T1000 (cell line): Measurements from ENCODE around the gene MMP26.

Experiments
- DNase-seq: peaks from one replicate; lab custom pipeline; 2025; ENCODE audit warnings: mixed read lengths; lab: John Stamatoyannopoulos, UW

Gene MMP26

GRCh38 chr11:4704054-4704789, at the start of gene MMP26:
Gene MMP26 (plus strand): TSS chr11:4704784.
- no peak for DNase-seq

GRCh38 chr11:4658629-4659445, 45.7 kb upstream of the MMP26 start:
- no peak for DNase-seq

- no peak for DNase-seq
Measured at GRCh38 chr11:4662876-4663275, 41.7 kb upstream of the MMP26 start.

- DNase-seq: no peak
Measured at GRCh38 chr11:4664183-4664582, 40.4 kb upstream of the MMP26 start.

- DNase-seq: no peak
Measured at GRCh38 chr11:4664786-4665185, 39.8 kb upstream of the MMP26 start.

GRCh38 chr11:4665424-4665823, 39.2 kb upstream of the MMP26 start:
- DNase-seq: no peak

- no peak for DNase-seq
Measured at GRCh38 chr11:4671741-4672140, 32.8 kb upstream of the MMP26 start.

- no peak for DNase-seq
Measured at GRCh38 chr11:4672470-4672869, 32.1 kb upstream of the MMP26 start.

- DNase-seq: no peak
Measured at GRCh38 chr11:4673781-4674180, 30.8 kb upstream of the MMP26 start.

- DNase-seq: no peak
Measured at GRCh38 chr11:4677948-4678347, 26.6 kb upstream of the MMP26 start.

GRCh38 chr11:4680341-4680740, 24.2 kb upstream of the MMP26 start:
- no peak for DNase-seq

GRCh38 chr11:4682623-4683419, 21.8 kb upstream of the MMP26 start:
- no peak for DNase-seq

GRCh38 chr11:4684631-4685285, 19.8 kb upstream of the MMP26 start:
- DNase-seq: no peak

GRCh38 chr11:4695442-4695841, 9.1 kb upstream of the MMP26 start:
- no peak for DNase-seq

GRCh38 chr11:4697585-4697984, 7.0 kb upstream of the MMP26 start, which contains the start of gene OR51E2:
Gene OR51E2 (minus strand): TSS chr11:4697853. CDS start chr11:4682711, 15,142 bp downstream.
- no peak for DNase-seq

- no peak for DNase-seq
Measured at GRCh38 chr11:4699697-4700435, 4.7 kb upstream of the MMP26 start.

- DNase-seq: no peak
Measured at GRCh38 chr11:4700436-4700820, 4.2 kb upstream of the MMP26 start.

GRCh38 chr11:4704790-4705334, 278 bp downstream of the MMP26 start:
- DNase-seq: no peak

- DNase-seq: no peak
Measured at GRCh38 chr11:4713241-4713640, 8.7 kb downstream of the MMP26 start.

- DNase-seq: no peak
Measured at GRCh38 chr11:4714300-4714699, 9.7 kb downstream of the MMP26 start.
